Dedifferentiated amniotic fluid mesenchymal stem cell (primary cell): Measurements from ENCODE around the gene BBX.

Experiments
- DNase-seq: peaks from one replicate; pipeline ENCODE4 v3.0.0-alpha.2; 2016; ENCODE audit errors: extremely low spot score

The BBX gene

GRCh38 chr3:107740992-107741896, 218.5 kb downstream of the BBX start:
- peak; percentile 47 for DNase-seq

- DNase-seq, result no peak
These were observed 222.6 kb downstream of the BBX start for GRCh38 chr3:107745354-107745753.

GRCh38 chr3:107752202-107752990, 229.6 kb downstream of the BBX start:
- no peak for DNase-seq

DNA sequence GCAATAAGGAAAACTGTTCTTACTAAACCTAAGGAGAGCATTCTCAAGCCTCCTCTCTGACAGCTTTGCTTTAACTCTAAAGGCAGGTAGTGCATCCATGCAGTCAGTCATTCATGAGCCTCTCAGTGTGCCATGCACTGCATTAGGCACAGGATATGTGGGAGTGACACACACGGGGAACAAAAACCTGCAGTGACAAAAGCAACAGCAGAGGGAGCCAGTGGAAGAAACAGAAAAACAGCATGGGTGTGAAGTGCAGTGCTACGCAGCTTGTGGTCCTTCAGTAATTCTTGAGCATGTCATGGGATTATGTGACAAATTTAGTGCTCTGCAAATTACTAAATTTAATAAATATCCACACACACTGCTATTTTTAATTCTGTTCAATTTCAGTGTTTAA, 230.7 kb downstream of the BBX start:
- DNase-seq, result no peak

GRCh38 chr3:107753976-107754375, 231.2 kb downstream of the BBX start:
- DNase-seq, result no peak

GRCh38 chr3:107756649-107757048, 233.9 kb downstream of the BBX start:
- no peak for DNase-seq

DNA sequence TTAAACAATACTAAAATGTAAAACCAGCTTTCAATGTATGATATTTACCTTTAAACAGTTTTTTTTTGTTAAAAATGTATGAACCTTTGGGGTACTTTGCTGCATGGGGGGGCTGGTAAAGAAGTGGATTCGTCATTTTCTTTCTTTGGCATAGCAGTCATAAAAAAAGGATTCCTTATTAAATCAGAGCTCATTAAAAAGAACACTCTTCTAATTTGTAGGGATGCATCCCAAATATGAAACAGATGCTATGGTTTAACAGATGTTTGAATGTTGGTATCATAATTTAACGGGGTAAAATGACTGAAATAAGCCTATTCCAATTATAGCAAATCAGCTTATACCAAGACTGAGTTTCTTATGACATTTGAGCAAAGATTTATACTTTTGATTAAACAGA, 234.4 kb downstream of the BBX start:
- DNase-seq, result no peak

- no peak for DNase-seq
These were observed 237.4 kb downstream of the BBX start for GRCh38 chr3:107760144-107760543.

- no peak for DNase-seq
These were observed 238.6 kb downstream of the BBX start for GRCh38 chr3:107761391-107761790.

DNA sequence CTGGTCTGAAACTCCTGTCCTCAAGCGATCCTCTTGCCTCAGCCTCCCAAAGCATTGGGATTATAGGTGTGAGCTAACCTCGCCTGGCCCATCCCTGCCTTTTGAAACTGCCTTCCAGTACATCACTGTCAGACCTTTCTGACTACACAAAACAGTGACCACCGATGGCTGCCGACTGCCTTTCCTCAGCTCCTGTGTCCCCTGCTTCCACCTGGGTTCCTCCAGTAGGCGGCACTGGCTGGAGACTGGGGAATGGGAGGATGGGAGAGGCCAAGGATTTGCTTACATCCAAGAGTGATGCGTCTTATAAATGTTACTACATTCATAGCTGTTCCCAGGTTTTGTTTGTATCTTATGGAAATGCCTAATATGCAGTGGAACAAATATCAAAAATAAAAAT, 242.8 kb downstream of the BBX start:
- no peak for DNase-seq

DNA sequence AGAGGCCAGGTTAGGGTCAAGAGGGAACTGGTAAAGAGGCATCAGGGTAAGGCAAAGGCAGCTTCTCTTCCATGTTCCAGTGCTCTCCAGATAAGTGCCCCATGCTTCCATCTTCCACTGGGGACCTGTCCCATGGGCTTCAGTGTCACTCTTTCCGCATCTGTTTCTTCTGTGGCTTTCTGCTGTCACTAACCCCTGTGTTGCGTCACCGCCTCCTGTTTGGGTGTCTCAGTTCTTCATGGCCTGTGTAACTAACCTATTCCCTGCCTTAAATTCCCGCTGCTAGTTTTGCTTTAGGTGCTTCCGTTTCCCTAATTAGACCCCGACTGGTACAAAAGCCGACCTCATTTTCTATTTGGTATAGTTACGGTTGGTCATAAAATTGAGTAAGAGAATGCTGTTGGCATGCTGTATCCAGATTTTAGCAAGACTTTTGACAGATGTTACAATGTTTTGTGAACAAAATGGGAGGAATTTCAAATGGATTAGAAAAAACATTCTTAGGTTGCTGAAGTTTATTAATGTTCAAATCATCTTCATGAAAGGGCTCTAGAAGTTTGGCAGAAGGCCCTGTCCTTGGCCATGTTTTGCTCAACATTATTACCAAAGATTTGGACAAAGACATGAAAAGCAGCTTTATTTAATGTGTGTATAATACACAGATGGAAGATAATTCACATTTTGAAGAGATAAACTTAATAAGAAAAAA, 245.3 kb downstream of the BBX start:
- no peak for DNase-seq

DNA sequence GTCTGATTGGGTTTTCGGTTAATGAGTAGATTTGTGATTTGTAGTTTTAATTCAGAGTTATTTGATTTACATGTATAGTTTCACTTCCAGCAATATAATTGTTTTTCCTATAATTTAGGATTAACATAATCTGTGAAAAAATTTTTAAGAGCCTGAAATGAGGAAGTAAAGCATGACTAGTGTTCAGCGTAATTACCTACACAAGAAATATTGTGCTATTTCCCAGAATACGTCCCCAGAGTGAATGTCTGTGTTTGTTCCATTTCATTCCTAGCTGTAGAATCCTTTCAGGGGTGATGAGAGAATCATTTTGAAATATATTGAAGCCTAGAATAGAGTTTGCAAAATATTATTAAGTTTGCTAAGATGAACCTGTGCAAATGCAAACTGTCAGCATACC, 247.1 kb downstream of the BBX start:
- DNase-seq, result no peak

GRCh38 chr3:107772016-107772415, 249.3 kb downstream of the BBX start:
- DNase-seq, result no peak

DNA sequence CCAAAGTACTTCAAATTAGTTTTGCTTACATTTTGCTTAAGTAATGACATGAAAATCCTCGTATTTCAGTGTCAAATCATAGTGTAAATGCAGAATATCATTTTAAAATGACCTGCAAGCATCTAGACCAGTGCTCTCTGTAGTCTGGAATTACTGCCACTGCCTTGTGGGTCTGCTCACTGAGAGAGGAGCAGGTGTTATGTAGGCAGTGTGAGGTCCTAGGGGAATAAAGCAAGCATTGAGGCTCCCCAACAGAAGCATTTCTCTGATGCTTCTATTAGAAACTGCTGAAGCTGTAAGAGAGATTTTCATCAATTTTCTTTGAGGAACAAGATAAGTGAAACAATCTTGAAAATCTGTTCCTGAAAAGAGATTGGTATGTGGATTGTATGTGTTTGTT, 253.2 kb downstream of the BBX start:
- no peak for DNase-seq

DNA sequence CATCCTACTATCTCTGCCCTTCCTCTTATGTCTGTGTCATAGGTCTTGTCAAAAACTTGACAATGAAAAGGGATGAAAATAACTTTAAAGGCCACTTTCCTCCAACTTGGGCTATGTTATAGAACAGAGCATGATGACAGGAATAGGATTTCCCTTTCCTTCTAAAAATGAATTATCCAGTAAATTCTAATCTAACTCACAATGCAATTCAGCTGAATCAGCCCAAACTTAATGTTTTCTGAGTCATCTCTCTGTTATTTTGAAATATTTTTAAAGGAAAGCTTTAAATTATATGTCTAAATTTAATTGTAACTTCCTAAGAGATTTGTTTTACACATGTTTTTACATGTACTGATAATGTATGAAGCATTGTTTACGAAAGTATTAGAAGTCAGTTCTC, 258.5 kb downstream of the BBX start:
- DNase-seq, result no peak

DNA sequence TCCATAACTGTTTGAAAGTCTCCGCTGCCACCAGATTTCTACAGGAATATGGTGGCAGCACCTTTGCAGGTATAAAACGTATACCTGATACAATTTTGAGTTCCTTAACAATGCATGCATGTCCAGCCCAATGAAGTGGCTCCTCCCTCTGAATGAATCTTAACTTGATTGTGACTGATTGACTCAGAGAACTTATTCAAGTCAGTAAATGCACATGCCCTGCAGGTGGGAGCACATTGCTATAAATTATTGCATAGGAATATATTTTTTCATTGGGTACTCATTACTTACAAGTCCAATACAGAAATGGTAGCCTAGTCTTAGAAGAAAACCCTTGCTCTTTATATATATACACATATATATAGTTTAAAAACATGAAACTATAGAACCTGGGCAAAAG, 259.3 kb downstream of the BBX start:
- DNase-seq, result no peak

- no peak for DNase-seq
These were observed 267.9 kb downstream of the BBX start for GRCh38 chr3:107790612-107791011.

DNA sequence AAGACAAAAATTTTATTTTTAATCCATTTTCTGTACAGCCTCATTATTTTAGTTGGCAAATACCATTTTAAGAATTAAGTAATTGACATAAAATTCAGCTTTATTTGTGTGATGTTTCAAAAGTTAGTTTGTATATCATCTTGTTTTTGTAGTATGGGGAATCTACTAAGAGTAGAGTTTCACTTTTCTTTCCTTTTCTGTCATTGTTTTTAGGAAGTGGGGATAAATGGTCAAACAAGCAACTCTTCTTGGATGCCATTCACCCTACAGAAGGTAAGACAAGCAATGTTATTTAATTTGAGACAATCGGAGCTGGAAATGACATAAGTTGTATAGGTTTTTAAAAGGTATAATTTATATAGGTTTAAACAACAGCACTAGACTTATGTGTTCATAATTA, 268.3 kb downstream of the BBX start:
- no peak for DNase-seq

GRCh38 chr3:107791450-107791849, 268.7 kb downstream of the BBX start:
- DNase-seq, result no peak

DNA sequence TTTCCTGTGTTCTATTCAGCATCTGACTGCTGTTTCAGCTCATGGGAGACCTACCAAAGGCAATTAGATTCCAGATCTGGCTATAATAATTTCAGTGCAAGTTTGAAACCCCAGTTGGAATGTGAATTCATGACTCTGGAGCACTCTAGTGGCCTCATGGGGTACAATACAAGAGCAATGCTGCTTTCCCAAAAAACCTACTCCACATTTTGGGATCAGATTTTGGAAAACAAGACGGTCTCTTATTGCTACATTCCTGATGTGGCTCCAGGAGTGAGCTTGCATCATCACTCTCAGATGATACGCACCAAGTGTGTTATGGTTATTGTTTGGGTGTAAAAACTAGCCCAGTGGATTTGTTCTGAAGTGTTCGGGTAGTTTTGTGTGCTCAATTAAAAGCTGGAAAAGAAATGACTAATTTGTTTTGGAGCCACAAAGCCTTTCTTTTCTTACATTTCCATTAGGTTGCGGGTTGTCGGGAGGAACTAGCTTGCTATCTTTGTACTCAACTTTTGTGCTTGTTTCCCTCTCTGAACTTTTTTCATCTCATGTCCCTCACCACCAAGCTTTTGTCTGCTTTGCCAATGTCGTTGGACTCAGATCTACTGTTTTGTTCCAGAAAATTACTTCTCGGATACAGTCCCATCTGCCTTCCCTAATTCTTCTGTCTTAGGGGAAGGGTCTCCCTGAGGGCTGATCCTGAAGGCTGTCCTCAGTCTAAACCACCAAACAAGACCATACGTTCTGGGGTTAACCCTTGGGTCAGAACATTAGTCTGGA, 272.1 kb downstream of the BBX start:
- DNase-seq, result no peak

GRCh38 chr3:107795514-107796094, 272.8 kb downstream of the BBX start:
- DNase-seq, result no peak
